ENCODE results near the gene ZER1.

Gene ZER1

DNA sequence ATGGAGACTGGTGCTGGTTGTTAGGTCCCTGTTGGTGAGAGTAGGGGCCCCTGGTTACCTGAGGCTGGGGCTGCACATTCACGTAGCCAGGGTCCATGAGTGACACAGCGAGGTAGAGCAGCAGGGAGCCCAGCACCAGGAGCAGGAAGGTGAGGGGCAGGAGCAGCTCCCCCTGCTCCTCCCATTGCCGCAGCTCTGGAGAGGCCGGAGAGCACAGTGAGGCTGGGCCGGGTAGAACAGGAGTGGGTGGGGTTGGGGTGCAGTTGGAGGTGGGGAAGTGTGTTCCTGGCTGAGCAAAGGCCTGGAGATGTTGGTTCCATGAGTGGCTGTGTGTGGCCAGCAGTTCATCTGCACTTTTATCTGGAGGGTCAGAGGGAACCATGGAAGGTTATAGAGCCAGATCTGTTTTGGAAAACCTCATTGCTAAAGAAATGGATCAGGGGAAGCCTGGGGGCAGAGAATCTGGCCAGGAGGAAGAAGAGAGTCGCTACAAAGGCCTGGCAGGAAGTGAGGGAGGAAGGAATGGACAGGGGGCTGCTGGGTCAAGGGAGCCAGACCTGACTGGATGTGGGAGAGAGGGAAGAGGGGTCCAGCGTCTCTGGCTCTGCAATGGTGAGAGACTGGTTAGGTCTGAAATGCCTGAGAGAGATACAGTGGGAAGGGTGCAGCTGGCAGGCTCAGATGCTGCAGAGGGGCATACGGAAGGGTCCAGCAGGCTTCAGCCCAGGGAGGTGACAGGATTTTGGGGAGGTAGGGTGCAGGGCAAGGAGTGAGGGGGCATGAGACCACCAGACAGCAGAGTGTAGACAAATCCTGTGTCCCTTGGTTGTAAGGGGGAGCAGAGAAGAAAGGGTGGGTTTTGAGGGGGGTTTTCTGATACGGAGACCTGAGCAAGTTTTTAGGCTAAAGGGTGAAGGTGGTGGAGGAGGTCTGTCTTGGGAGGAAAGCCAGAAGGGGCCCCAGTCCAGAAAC is 49.1 kb downstream of the ZER1 start:
- Histone ChIP-seq H3K27me3 (ENCODE audit: control insufficient read depth in 1 of 2, insufficient read depth in 2 of 2, low read length in 2 of 2) (no peaks in the 10 kb centered on the region), H3K27ac (ENCODE audit: low read length) (no peak overlapping the region), H3K9me3 (ENCODE audit: control insufficient read depth in 2 of 2, low read length in 2 of 2) (no peaks in the 10 kb centered on the region), H3K4me3 (ENCODE audit: low read length in 2 of 2) (no peak overlapping the region), H3K9ac (ENCODE audit: low read length in 2 of 2) (no peak overlapping the region), H3K36me3 (ENCODE audit: control insufficient read depth in 2 of 2, insufficient read depth in 2 of 2, low read length in 2 of 2) (no peaks in the 10 kb centered on the region), H3K4me1 (ENCODE audit: control insufficient read depth, insufficient read depth, low read length) (peaks cover 15% of the 10 kb centered on the region)

DNA sequence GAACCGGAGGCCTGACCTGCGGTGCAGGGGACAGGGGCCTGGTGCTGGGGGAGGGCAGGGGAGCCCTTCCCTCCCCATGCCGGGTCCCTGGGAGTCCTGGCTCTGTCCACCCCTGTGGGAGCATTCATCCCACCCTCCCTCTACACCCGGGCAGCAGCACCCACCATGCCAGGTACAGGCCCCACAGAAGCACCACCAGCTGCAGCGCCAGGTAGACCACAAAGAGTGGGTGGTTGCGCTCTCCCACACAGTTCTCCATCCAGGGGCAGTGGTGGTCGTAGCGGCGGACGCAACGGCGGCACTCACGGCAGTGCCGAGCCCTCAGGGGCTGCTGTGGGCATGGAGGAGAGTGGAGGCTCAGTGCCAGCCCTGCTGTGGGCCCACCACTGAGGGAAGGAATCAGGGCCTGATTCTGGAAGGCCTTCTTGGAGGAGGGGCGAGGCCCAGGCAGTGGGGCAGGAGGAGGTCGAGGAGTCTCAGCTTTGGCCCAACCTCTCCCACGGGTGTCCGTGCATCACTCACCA is 50.2 kb downstream of the ZER1 start:
- Histone ChIP-seq H3K9ac (ENCODE audit: low read length in 2 of 2) (no peak overlapping the region), H3K4me1 (ENCODE audit: control insufficient read depth, insufficient read depth, low read length) (peaks cover 15% of the 10 kb centered on the region), H3K36me3 (ENCODE audit: control insufficient read depth in 2 of 2, insufficient read depth in 2 of 2, low read length in 2 of 2) (no peaks in the 10 kb centered on the region), H3K27ac (ENCODE audit: low read length) (no peak overlapping the region), H3K27me3 (ENCODE audit: control insufficient read depth in 1 of 2, insufficient read depth in 2 of 2, low read length in 2 of 2) (no peaks in the 10 kb centered on the region), H3K9me3 (ENCODE audit: control insufficient read depth in 2 of 2, low read length in 2 of 2) (no peaks in the 10 kb centered on the region), H3K4me3 (ENCODE audit: low read length in 2 of 2) (no peak overlapping the region)

DNA sequence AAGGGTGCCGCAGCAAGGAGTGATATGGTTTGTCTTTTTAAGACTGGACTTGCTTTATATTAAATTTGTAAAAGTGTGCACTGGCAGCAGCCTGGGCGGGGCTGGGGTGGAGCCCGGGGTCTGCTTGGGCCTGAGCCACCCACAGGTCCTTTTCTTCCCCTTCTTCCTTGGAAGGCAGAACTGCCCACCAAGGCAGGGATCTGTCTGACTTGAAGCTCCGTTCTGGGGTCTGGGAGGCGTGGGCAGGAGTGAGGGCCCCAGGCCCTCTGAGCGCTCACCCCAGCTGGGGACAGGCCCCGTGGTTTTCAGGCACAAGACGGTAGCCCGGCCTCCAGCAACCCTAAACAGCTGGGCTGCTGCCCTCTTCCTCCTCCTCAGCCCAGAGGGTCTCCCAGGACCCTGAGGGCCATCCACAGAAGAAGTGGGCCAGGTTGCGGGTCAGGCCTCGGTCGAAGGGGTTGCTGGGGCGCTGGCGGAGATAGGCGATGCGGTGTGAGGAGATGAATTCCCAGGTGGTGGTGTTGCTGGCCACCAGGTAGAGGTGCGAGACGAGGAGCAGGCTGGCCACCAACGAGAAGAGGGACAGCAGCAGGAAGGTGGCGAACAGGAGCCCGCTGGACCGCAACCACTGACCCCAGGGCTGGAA is 50.8 kb downstream of the ZER1 start:
- peaks cover 15% of the 10 kb centered on the region for H3K4me1 ChIP-seq (ENCODE audit: control insufficient read depth, insufficient read depth, low read length)
- no peak overlapping the region for H3K9ac ChIP-seq (ENCODE audit: low read length in 2 of 2)
- no peaks in the 10 kb centered on the region for H3K27me3 ChIP-seq (ENCODE audit: control insufficient read depth in 1 of 2, insufficient read depth in 2 of 2, low read length in 2 of 2)
- H3K27ac ChIP-seq (ENCODE audit: low read length), result no peak overlapping the region
- H3K36me3 ChIP-seq (ENCODE audit: control insufficient read depth in 2 of 2, insufficient read depth in 2 of 2, low read length in 2 of 2), result no peaks in the 10 kb centered on the region
- H3K9me3 ChIP-seq (ENCODE audit: control insufficient read depth in 2 of 2, low read length in 2 of 2), result no peaks in the 10 kb centered on the region
- no peak overlapping the region for H3K4me3 ChIP-seq (ENCODE audit: low read length in 2 of 2)

DNA sequence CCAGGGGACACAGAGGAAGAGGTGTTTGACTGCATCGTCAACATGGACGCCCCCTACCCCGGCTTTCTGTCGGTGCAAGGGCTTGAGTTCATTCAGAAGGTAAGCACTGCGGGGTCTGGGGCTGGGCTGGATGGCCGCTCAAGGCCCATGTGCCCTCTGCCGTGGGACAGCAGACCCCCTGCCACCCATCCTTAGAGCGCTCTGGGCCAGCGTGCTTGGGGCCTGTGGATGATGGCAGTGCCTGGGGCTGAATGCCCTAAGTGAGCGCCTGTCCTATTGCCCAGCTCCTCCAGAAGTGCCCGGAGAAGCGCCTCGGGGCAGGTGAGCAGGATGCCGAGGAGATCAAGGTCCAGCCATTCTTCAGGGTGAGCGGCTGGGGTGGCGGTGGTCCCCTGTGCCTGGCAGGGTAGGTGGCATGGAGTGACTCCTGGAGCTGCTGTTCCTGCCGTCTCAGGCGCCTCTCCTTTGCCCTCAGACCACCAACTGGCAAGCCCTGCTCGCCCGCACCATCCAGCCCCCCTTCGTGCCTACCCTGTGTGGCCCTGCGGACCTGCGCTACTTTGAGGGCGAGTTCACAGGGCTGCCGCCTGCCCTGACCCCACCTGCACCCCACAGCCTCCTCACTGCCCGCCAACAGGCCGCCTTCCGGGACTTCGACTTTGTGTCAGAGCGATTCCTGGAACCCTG is 51.7 kb downstream of the ZER1 start:
- H3K4me3 ChIP-seq (ENCODE audit: low read length in 2 of 2), result no peak overlapping the region
- H3K9ac ChIP-seq (ENCODE audit: low read length in 2 of 2), result no peak overlapping the region
- H3K36me3 ChIP-seq (ENCODE audit: control insufficient read depth in 2 of 2, insufficient read depth in 2 of 2, low read length in 2 of 2), result no peaks in the 10 kb centered on the region
- no peaks in the 10 kb centered on the region for H3K27me3 ChIP-seq (ENCODE audit: control insufficient read depth in 1 of 2, insufficient read depth in 2 of 2, low read length in 2 of 2)
- peaks cover 14% of the 10 kb centered on the region for H3K4me1 ChIP-seq (ENCODE audit: control insufficient read depth, insufficient read depth, low read length)
- no peak overlapping the region for H3K27ac ChIP-seq (ENCODE audit: low read length)
- no peaks in the 10 kb centered on the region for H3K9me3 ChIP-seq (ENCODE audit: control insufficient read depth in 2 of 2, low read length in 2 of 2)

DNA sequence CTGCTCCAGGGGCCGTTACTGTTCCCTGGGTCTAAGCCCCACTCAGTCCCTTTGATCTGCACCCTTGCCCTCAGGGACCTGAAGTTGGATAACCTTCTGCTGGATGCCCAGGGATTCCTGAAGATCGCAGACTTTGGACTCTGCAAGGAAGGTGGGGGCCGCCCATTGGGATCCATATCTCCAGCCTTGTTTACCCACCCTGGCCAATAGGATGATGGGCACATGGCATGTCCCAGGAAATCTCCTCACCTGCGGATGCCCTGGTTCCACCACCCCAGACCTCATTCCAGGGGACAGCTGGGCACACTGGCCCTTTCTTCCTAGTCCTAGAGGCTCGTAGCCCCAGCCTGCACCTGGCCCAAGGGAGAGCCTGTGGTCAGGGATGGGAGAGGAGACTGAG is 53.3 kb downstream of the ZER1 start:
- peaks cover 1% of the 10 kb centered on the region for H3K4me1 ChIP-seq (ENCODE audit: control insufficient read depth, insufficient read depth, low read length)
- no peak overlapping the region for H3K9ac ChIP-seq (ENCODE audit: low read length in 2 of 2)
- no peak overlapping the region for H3K27ac ChIP-seq (ENCODE audit: low read length)
- no peaks in the 10 kb centered on the region for H3K27me3 ChIP-seq (ENCODE audit: control insufficient read depth in 1 of 2, insufficient read depth in 2 of 2, low read length in 2 of 2)
- no peak overlapping the region for H3K4me3 ChIP-seq (ENCODE audit: low read length in 2 of 2)
- no peaks in the 10 kb centered on the region for H3K9me3 ChIP-seq (ENCODE audit: control insufficient read depth in 2 of 2, low read length in 2 of 2)
- no peaks in the 10 kb centered on the region for H3K36me3 ChIP-seq (ENCODE audit: control insufficient read depth in 2 of 2, insufficient read depth in 2 of 2, low read length in 2 of 2)

DNA sequence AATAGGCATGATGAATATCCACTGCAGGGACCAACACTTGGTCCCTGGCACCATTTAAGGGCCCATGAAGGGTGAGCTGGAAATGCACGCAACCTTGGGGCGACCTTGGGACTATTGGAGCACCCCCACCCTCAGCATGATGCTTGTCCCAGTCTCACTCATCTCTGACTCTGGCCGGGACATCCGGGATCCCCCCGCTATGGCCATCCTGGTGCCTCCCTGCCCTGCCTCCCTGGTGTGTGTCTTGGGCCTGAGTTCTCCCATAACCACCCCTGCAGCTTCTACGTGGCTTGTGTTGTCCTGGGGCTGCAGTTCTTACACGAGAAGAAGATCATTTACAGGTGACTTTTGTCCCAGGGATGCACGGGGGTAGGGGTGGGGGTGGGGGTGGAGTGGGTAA is 53.7 kb downstream of the ZER1 start:
- no peaks in the 10 kb centered on the region for H3K4me1 ChIP-seq (ENCODE audit: control insufficient read depth, insufficient read depth, low read length)
- no peak overlapping the region for H3K4me3 ChIP-seq (ENCODE audit: low read length in 2 of 2)
- H3K9me3 ChIP-seq (ENCODE audit: control insufficient read depth in 2 of 2, low read length in 2 of 2), result no peaks in the 10 kb centered on the region
- no peak overlapping the region for H3K9ac ChIP-seq (ENCODE audit: low read length in 2 of 2)
- no peak overlapping the region for H3K27ac ChIP-seq (ENCODE audit: low read length)
- H3K36me3 ChIP-seq (ENCODE audit: control insufficient read depth in 2 of 2, insufficient read depth in 2 of 2, low read length in 2 of 2), result no peaks in the 10 kb centered on the region
- no peaks in the 10 kb centered on the region for H3K27me3 ChIP-seq (ENCODE audit: control insufficient read depth in 1 of 2, insufficient read depth in 2 of 2, low read length in 2 of 2)

DNA sequence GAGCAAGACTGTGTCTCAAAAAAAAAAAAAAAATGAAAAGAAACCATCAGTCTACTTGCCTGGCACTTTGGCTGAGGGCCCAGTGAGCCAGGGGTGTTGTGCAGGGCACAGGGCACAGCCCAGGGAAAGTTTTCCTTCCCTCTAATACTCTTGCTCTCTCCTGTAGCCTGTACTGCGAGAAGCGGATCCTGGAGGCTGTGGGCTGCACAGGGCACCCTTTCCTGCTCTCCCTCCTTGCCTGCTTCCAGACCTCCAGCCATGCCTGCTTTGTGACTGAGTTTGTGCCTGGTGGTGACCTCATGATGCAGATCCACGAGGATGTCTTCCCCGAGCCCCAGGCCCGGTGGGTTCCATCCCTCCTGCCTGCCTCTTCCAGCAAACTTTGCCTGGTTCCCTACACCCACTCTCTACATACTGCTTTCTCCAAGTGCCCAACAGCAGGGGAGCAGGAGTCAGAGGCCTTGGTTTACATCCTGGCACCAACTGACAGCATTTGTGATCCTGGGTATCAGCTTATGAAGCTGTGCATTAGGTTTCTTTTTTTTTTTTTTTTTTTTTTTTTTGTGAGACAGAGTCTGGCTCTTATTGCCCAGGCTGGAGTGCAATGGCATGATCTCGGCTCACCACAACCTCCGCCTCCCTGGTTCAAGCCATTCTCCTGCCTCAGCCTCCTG is 55.0 kb downstream of the ZER1 start:
- no peaks in the 10 kb centered on the region for H3K4me1 ChIP-seq (ENCODE audit: control insufficient read depth, insufficient read depth, low read length)
- H3K9ac ChIP-seq (ENCODE audit: low read length in 2 of 2), result no peak overlapping the region
- no peak overlapping the region for H3K27ac ChIP-seq (ENCODE audit: low read length)
- no peaks in the 10 kb centered on the region for H3K9me3 ChIP-seq (ENCODE audit: control insufficient read depth in 2 of 2, low read length in 2 of 2)
- no peaks in the 10 kb centered on the region for H3K36me3 ChIP-seq (ENCODE audit: control insufficient read depth in 2 of 2, insufficient read depth in 2 of 2, low read length in 2 of 2)
- no peaks in the 10 kb centered on the region for H3K27me3 ChIP-seq (ENCODE audit: control insufficient read depth in 1 of 2, insufficient read depth in 2 of 2, low read length in 2 of 2)
- H3K4me3 ChIP-seq (ENCODE audit: low read length in 2 of 2), result no peak overlapping the region

DNA sequence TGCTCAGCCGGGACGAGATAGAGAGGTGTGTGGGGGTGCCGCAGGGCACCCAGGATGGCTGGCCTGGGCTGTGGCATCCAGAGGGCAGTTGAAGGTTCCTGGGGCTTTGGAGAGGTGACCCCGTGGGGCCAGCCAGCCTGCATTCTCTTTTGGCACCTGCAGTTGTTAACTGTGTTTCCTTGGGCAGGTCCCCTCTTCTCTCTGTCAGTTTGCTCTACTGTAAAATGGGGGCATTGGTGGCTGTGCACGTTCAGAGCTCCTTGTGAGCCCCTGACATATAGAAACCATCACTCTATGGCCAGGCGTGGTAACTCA is 56.3 kb downstream of the ZER1 start:
- no peak overlapping the region for H3K4me3 ChIP-seq (ENCODE audit: low read length in 2 of 2)
- H3K27me3 ChIP-seq (ENCODE audit: control insufficient read depth in 1 of 2, insufficient read depth in 2 of 2, low read length in 2 of 2), result no peaks in the 10 kb centered on the region
- H3K9me3 ChIP-seq (ENCODE audit: control insufficient read depth in 2 of 2, low read length in 2 of 2), result no peaks in the 10 kb centered on the region
- no peaks in the 10 kb centered on the region for H3K4me1 ChIP-seq (ENCODE audit: control insufficient read depth, insufficient read depth, low read length)
- no peak overlapping the region for H3K9ac ChIP-seq (ENCODE audit: low read length in 2 of 2)
- no peaks in the 10 kb centered on the region for H3K36me3 ChIP-seq (ENCODE audit: control insufficient read depth in 2 of 2, insufficient read depth in 2 of 2, low read length in 2 of 2)
- H3K27ac ChIP-seq (ENCODE audit: low read length), result no peak overlapping the region

DNA sequence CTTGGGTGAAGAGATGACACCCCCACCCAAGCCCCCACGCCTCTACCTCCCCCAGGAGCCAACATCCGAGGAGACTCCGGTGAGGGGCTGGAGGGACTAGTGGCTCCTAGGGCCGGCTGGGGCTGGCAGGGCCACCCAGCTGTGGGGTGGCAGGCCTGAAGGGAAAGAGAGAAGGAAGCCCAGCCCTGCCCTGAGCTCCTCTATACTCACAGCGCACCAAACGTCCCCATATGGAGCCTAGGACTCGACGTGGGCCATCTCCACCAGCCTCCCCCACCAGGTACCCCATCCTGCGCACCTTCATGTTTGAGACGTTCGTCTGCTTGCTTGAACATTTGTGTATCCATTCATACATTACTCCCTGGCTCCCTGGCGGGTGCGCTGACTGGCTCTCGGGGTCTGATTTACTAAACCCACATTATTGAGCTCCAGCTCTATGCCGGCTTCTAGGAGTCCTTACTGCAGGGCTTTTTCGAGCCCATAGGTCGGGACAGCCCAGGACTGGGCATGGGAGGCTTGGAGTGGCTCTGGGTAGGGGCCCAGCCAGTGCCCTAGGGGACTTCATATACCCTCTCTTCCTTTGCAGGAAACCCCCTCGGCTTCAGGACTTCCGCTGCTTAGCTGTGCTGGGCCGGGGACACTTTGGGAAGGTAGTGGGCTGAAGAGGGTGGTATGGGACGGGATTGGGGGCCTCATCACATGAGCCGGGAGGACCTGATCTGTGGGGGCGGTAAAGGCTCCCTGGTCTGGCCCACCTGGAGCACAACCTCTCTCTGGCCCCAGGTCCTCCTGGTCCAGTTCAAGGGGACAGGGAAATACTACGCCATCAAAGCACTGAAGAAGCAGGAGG is 56.9 kb downstream of the ZER1 start:
- Histone ChIP-seq H3K36me3 (ENCODE audit: control insufficient read depth in 2 of 2, insufficient read depth in 2 of 2, low read length in 2 of 2) (no peaks in the 10 kb centered on the region), H3K4me1 (ENCODE audit: control insufficient read depth, insufficient read depth, low read length) (no peaks in the 10 kb centered on the region), H3K27me3 (ENCODE audit: control insufficient read depth in 1 of 2, insufficient read depth in 2 of 2, low read length in 2 of 2) (no peaks in the 10 kb centered on the region), H3K27ac (ENCODE audit: low read length) (no peak overlapping the region), H3K9ac (ENCODE audit: low read length in 2 of 2) (no peak overlapping the region), H3K4me3 (ENCODE audit: low read length in 2 of 2) (no peak overlapping the region), H3K9me3 (ENCODE audit: control insufficient read depth in 2 of 2, low read length in 2 of 2) (no peaks in the 10 kb centered on the region)

Measured in stomach smooth muscle (tissue), 2 donors.